Measurements from ENCODE around the gene PAFAH2. TPM values are rescaled to one million over a fixed set of nuclear protein-coding genes. Genes with fewer than 3 reads are reported as not detected.
A peak's percentile ranks its signal among the peaks of the same experiment; 100 is the strongest.

The PAFAH2 gene
- total RNA-seq, 1 experiment from 2014 or later = 12.8 TPM

- CTCF ChIA-PET = interaction anchor here (0.6 to 0.7 kb wide), 2 partner anchors 258 to 786 kb away, joined by 3 to 5 read pairs; no protein-coding TSS in a partner anchor
- BruUV-seq (replicated peaks) = no TSS peak
- no peak overlapping the region for H3K4me3 Mint-ChIP-seq (ENCODE audit: unreplicated experiment)
- no peak overlapping the region for H3K27ac Mint-ChIP-seq (ENCODE audit: low read depth, unreplicated experiment)
- no peaks in the 10 kb centered on the region for H3K36me3 Mint-ChIP-seq (ENCODE audit: insufficient read depth, unreplicated experiment)
- intact Hi-C loops (cut with micrococcal nuclease) = no loop called here
- POLR2A ChIA-PET = no interaction called here
- no peaks in the 10 kb centered on the region for H3K9me3 Mint-ChIP-seq (ENCODE audit: unreplicated experiment)
- no peak for DNase-seq (ENCODE audit: unreplicated experiment)
- H3K4me1 Mint-ChIP-seq (ENCODE audit: insufficient read depth, unreplicated experiment) = no peaks in the 10 kb centered on the region
- TF ChIP-seq CTCF (IDR thresholded peaks at IDR 0.05; ENCODE audit: unreplicated experiment) = no peak
- H3K27me3 Mint-ChIP-seq (ENCODE audit: insufficient read depth, unreplicated experiment) = no peaks in the 10 kb centered on the region
Measured at GRCh38 chr1:26017606-26018005, 19.7 kb upstream of the PAFAH2 start.

GRCh38 chr1:26016953-26017545 lies 19.2 kb upstream of the PAFAH2 start:
- Mint-ChIP-seq H3K27me3 (ENCODE audit: insufficient read depth, unreplicated experiment) (no peaks in the 10 kb centered on the region), H3K27ac (ENCODE audit: low read depth, unreplicated experiment) (no peak overlapping the region), H3K4me3 (ENCODE audit: unreplicated experiment) (no peak overlapping the region), H3K36me3 (ENCODE audit: insufficient read depth, unreplicated experiment) (no peaks in the 10 kb centered on the region), H3K9me3 (ENCODE audit: unreplicated experiment) (no peaks in the 10 kb centered on the region), H3K4me1 (ENCODE audit: insufficient read depth, unreplicated experiment) (no peaks in the 10 kb centered on the region)
- ChIA-PET POLR2A (no interaction called here), CTCF (interaction anchor here (0.7 kb wide), 1 partner anchor 66 kb away, joined by 3 read pairs; no protein-coding TSS in a partner anchor)
- BruUV-seq (replicated peaks) = no TSS peak
- TF ChIP-seq CTCF (IDR thresholded peaks at IDR 0.05; ENCODE audit: unreplicated experiment) = no peak
- intact Hi-C loops (cut with micrococcal nuclease) = no loop called here
- DNase-seq (ENCODE audit: unreplicated experiment) = no peak

GRCh38 chr1:26016258-26016952 lies 18.5 kb upstream of the PAFAH2 start:
- ChIA-PET CTCF (interaction anchor here (0.7 kb wide), 1 partner anchor 66 kb away, joined by 3 read pairs; no protein-coding TSS in a partner anchor), POLR2A (no interaction called here)
- Mint-ChIP-seq H3K36me3 (ENCODE audit: insufficient read depth, unreplicated experiment) (no peaks in the 10 kb centered on the region), H3K4me3 (ENCODE audit: unreplicated experiment) (no peak overlapping the region), H3K4me1 (ENCODE audit: insufficient read depth, unreplicated experiment) (no peaks in the 10 kb centered on the region), H3K27me3 (ENCODE audit: insufficient read depth, unreplicated experiment) (no peaks in the 10 kb centered on the region), H3K27ac (ENCODE audit: low read depth, unreplicated experiment) (no peak overlapping the region), H3K9me3 (ENCODE audit: unreplicated experiment) (no peaks in the 10 kb centered on the region)
- intact Hi-C loops (cut with micrococcal nuclease) = no loop called here
- no peak for DNase-seq (ENCODE audit: unreplicated experiment)
- no peak for TF ChIP-seq CTCF (IDR thresholded peaks at IDR 0.05; ENCODE audit: unreplicated experiment)
- BruUV-seq (replicated peaks) = no TSS peak

- Mint-ChIP-seq H3K9me3 (ENCODE audit: unreplicated experiment) (no peaks in the 10 kb centered on the region), H3K36me3 (ENCODE audit: insufficient read depth, unreplicated experiment) (no peaks in the 10 kb centered on the region), H3K27me3 (ENCODE audit: insufficient read depth, unreplicated experiment) (no peaks in the 10 kb centered on the region), H3K27ac (ENCODE audit: low read depth, unreplicated experiment) (no peak overlapping the region), H3K4me1 (ENCODE audit: insufficient read depth, unreplicated experiment) (no peaks in the 10 kb centered on the region), H3K4me3 (ENCODE audit: unreplicated experiment) (no peak overlapping the region)
- no TSS peak for BruUV-seq (replicated peaks)
- peak; percentile 82 for DNase-seq (ENCODE audit: unreplicated experiment)
- TF ChIP-seq CTCF (IDR thresholded peaks at IDR 0.05; ENCODE audit: unreplicated experiment) = no peak
- intact Hi-C loops (cut with micrococcal nuclease) = no loop called here
- CTCF ChIA-PET = interaction anchor here (0.6 kb wide), 1 partner anchor 474 kb away, joined by 5 read pairs; no protein-coding TSS in a partner anchor
- POLR2A ChIA-PET = no interaction called here
Measured at GRCh38 chr1:26015358-26015757, 17.5 kb upstream of the PAFAH2 start.

Measured in MCF 10A (cell line).